Glutamatergic neuron (in vitro differentiated cells): ENCODE data around the gene STX19. TPM values are rescaled to one million over a fixed set of nuclear protein-coding genes. Genes with fewer than 3 reads are reported as not detected.

Experiments used
- DNase-seq: peaks from one replicate; pipeline ENCODE4 v3.0.0; 2022
- H3K27ac Mint-ChIP-seq: one replicate; pipeline ENCODE4 v1.8.0; 2020; ENCODE audit warnings: mild to moderate bottlenecking, mixed read lengths, inconsistent platforms; ENCODE audit not compliant: unreplicated experiment
- H3K27me3 Mint-ChIP-seq: one replicate; pipeline ENCODE4 v1.8.0; 2020; ENCODE audit warnings: mild to moderate bottlenecking, moderate library complexity, mixed read lengths, inconsistent platforms; ENCODE audit not compliant: unreplicated experiment
- H3K36me3 Mint-ChIP-seq: one replicate; pipeline ENCODE4 v1.8.0; 2020; ENCODE audit warnings: mild to moderate bottlenecking, mixed read lengths, inconsistent platforms; ENCODE audit not compliant: unreplicated experiment
- H3K4me1 Mint-ChIP-seq: one replicate; pipeline ENCODE4 v1.8.0; 2020; ENCODE audit warnings: mild to moderate bottlenecking, low read depth, mixed read lengths, inconsistent platforms; ENCODE audit not compliant: unreplicated experiment
- H3K4me3 Mint-ChIP-seq: one replicate; pipeline ENCODE4 v1.8.0; 2020; ENCODE audit warnings: mild to moderate bottlenecking, mixed read lengths, inconsistent platforms; ENCODE audit not compliant: unreplicated experiment
- H3K9me3 Mint-ChIP-seq: one replicate; pipeline ENCODE4 v1.8.0; 2020; ENCODE audit warnings: mild to moderate bottlenecking, moderate library complexity, mixed read lengths, inconsistent platforms; ENCODE audit not compliant: unreplicated experiment
- total RNA-seq: library from RNA; stranded (reverse); fragmentation: NEBNext Ultra II Directional; extraction: Animal tissue kit (Norgen Biotek cat#: 25700); gene quantifications from one replicate; pipeline ENCODE4 v1.2.1, GENCODE V29; 2021; ENCODE audit not compliant: unreplicated experiment
- TF ChIP-seq, protein P1 (sequence below): fragments of 200-600 bp; sonication (generic); IDR thresholded peaks from one replicate; pipeline ENCODE4 v1.5.0; 2021; ENCODE audit not compliant: partially characterized antibody, unreplicated experiment

STX19 gene
- total RNA-seq, 1 donor from 2014 or later: not detected

DNA sequence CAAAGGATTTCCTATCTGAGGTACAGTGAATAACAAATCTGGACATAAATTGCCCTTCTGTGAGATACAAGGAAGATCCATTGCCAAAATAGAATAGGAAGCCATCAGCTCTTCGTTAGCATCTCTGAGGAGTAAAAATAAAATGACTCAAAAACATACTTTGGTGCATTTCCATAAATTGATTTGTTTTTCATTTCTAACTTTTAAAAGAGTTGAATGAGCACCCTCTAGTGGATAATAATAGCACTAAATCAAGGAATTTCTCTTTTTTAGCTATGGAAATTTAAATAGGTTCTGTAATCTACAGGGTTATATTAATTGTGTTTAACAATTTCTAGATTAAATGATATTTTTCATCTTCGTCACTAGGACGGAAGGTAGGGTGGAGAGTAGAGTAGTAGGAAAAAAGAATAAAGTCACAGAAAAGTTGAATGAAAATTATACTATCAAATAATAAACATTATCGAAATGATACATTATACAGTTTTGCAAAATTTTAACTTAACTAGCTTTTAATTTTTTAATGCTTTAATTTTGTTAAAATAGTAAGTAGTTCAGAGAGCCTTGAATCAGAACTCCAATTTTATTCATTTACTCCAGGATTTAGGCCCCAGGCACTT, 40.9 kb upstream of the STX19 start:
- peaks cover 2% of the 10 kb centered on the region for H3K9me3 Mint-ChIP-seq
- peaks cover 8% of the 10 kb centered on the region for H3K36me3 Mint-ChIP-seq
- TF ChIP-seq, protein P1, sequence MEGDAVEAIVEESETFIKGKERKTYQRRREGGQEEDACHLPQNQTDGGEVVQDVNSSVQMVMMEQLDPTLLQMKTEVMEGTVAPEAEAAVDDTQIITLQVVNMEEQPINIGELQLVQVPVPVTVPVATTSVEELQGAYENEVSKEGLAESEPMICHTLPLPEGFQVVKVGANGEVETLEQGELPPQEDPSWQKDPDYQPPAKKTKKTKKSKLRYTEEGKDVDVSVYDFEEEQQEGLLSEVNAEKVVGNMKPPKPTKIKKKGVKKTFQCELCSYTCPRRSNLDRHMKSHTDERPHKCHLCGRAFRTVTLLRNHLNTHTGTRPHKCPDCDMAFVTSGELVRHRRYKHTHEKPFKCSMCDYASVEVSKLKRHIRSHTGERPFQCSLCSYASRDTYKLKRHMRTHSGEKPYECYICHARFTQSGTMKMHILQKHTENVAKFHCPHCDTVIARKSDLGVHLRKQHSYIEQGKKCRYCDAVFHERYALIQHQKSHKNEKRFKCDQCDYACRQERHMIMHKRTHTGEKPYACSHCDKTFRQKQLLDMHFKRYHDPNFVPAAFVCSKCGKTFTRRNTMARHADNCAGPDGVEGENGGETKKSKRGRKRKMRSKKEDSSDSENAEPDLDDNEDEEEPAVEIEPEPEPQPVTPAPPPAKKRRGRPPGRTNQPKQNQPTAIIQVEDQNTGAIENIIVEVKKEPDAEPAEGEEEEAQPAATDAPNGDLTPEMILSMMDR: peak; percentile 66
- no peak for DNase-seq
- H3K4me1 Mint-ChIP-seq: peaks cover 5% of the 10 kb centered on the region
- H3K4me3 Mint-ChIP-seq: no peak overlapping the region
- no peak overlapping the region for H3K27ac Mint-ChIP-seq
- H3K27me3 Mint-ChIP-seq: no peaks in the 10 kb centered on the region

DNA sequence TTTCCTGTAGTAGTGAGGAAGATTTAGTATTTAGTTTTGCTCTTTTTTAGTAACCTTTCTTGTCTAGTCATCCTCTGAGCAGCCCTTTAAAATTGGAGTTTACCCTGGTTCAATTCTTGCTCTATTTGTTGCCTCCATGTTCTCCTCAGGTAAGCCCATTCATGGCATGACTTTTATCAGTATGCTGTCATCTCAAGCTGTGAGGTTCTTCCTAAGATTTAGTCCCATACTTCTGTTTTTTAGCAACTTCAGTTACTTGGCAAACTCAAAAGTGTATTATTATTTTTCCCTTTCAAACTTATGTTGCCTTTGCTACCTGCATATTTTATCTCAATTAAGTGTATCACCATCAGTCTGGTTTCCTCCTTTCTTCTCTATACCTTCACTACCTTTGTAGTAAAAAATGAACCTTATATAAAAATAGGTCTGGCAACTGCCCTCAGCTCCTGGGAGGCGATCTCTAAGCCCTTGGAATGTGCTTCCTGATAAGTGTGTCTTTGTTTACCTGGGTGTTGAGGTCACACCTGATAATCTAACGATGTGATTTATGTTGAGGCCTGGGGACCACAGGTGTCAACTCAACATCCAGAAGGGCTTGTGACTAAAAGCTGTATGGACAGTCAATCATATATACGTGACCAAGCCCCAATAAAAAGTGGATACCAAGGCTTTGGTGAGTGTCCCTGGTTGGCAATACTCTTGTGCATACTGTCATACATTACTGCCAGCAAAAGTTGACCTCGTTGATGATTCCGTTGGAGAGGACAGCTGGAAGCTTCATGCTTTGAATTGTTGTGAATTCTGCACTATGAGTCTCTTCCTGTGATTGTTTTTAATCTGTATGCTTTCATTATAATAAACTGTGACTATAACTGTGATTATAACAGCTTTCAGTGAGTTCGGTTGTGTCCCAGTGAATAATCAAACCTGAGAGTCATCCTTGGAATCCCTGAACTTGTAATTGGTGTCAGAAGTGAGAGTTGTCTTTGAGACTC, 38.4 kb upstream of the STX19 start:
- DNase-seq: no peak
- TF ChIP-seq, protein P1: no peak
- no peak overlapping the region for H3K4me3 Mint-ChIP-seq

DNA sequence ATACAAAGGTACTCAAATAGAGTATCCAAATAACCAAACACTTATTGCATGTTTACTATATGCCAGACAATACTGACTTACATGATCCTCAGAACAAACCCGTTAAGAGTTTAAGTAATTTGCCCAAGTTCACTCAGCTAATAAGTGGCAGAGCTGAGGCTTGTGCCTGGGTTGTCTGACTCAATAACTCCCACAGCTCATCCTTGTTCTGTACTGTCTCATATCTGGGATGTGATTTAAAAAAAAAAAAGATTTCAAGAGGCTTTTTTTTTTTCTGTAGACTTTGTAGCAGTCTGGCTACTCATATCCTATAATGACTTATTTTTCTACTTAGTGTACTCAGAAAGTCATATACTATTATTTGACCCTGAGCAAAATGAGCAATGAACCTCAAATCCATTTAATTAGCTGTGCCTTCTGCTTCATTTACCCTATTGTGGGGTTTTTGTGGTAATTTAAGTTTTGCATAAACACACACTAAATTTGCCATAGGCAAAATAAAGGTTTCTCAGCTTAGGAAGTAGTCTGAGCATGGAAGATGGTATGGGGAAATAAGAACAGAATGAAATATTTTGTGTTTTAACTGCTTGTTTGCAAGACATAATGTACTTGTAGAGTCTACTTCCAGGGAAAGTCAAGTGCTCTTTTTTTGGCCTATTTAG, 37.6 kb upstream of the STX19 start:
- Mint-ChIP-seq H3K9me3 (peaks cover 4% of the 10 kb centered on the region), H3K4me3 (no peak overlapping the region), H3K27me3 (peaks cover 4% of the 10 kb centered on the region), H3K27ac (no peak overlapping the region), H3K36me3 (peaks cover 8% of the 10 kb centered on the region), H3K4me1 (peaks cover 8% of the 10 kb centered on the region)
- TF ChIP-seq, protein P1: no peak
- DNase-seq: no peak

More for the DNA sequence above, 38.4 kb upstream of the STX19 start:
- H3K27me3 Mint-ChIP-seq: peaks cover 4% of the 10 kb centered on the region
- peaks cover 6% of the 10 kb centered on the region for H3K9me3 Mint-ChIP-seq
- no peak overlapping the region for H3K27ac Mint-ChIP-seq
- H3K36me3 Mint-ChIP-seq: peaks cover 8% of the 10 kb centered on the region
- peaks cover 8% of the 10 kb centered on the region for H3K4me1 Mint-ChIP-seq

DNA sequence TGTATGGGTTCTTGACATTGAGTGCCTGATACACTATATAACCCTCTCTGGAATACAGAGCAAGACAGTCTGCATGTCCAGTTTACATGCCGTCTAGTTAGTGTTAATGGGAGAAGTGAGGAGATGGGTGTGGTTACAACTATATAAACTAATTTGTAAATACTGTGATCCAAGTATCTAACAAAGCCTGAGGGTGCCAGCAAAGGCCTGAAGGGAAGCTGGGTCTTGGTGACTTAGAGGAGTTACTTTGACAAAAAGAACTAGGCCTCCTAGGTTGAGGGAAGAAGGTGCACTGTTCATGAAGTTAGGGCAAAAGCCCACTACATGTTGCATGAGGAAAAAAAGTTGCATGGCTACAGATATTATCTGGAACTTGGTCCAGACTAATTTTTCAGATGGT, 36.7 kb upstream of the STX19 start:
- Mint-ChIP-seq H3K9me3 (peaks cover 4% of the 10 kb centered on the region), H3K4me3 (no peak overlapping the region), H3K4me1 (peaks cover 8% of the 10 kb centered on the region), H3K36me3 (peaks cover 8% of the 10 kb centered on the region), H3K27me3 (peaks cover 4% of the 10 kb centered on the region), H3K27ac (no peak overlapping the region)
- TF ChIP-seq, protein P1: no peak
- DNase-seq: no peak
